Vagina (tissue), 2 donors: ENCODE results near the gene C20orf202.

Source experiments
- POLR2A ChIP-seq, 2 donors: fragments of 450-650 bp; IDR thresholded peaks; one replicate each; pipeline ENCODE4 v1.6.1; 2017; ENCODE audit warnings: antibody characterized with exemption in 2 of 2, mild to moderate bottlenecking in 2 of 2, moderate library complexity in 2 of 2
- POLR2AphosphoS5 ChIP-seq, 2 donors: sonication (generic); formaldehyde crosslinking; IDR thresholded peaks; one replicate each; pipeline ENCODE4 v1.9.0; 2017; ENCODE audit warnings: antibody characterized with exemption in 2 of 2, mild to moderate bottlenecking in 2 of 2, low read depth in 1 of 2; ENCODE audit not compliant: insufficient read depth in 1 of 2
- TF ChIP-seq, protein P1 (sequence below), 3 experiments: fragments of 450-650 bp in 2 of 3; fragments of 200-600 bp in 1 of 3; sonication (generic) in 1 of 3; IDR thresholded peaks; one replicate each; pipeline ENCODE4 v1.5.1; 2017 to 2019; ENCODE audit warnings: antibody characterized with exemption in 3 of 3, mild to moderate bottlenecking in 2 of 3, moderate library complexity in 2 of 3

DNA sequence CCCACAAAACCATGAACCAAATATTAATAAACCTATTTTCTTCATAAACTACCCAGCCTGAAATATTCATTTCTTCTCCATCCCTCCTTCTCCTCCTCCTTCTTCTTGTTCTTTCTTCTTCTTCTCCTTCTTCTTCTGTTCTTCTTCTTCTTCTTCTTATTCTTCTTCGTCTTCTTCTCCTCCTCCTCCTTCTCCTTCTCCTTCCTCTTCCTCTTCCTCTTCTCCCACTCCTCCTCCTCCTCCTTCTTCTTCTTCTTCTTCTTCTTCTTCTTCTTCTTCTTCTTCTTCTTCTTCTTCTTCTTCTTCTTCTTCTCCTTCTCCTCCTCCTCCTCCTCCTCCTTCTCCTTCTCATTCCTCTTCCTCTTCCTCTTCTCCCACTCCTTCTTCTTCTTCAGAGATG, 13.4 kb upstream of the C20orf202 start:
- TF ChIP-seq, protein P1, sequence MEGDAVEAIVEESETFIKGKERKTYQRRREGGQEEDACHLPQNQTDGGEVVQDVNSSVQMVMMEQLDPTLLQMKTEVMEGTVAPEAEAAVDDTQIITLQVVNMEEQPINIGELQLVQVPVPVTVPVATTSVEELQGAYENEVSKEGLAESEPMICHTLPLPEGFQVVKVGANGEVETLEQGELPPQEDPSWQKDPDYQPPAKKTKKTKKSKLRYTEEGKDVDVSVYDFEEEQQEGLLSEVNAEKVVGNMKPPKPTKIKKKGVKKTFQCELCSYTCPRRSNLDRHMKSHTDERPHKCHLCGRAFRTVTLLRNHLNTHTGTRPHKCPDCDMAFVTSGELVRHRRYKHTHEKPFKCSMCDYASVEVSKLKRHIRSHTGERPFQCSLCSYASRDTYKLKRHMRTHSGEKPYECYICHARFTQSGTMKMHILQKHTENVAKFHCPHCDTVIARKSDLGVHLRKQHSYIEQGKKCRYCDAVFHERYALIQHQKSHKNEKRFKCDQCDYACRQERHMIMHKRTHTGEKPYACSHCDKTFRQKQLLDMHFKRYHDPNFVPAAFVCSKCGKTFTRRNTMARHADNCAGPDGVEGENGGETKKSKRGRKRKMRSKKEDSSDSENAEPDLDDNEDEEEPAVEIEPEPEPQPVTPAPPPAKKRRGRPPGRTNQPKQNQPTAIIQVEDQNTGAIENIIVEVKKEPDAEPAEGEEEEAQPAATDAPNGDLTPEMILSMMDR (IDR thresholded peaks at IDR 0.05): no peak
- TF ChIP-seq POLR2AphosphoS5 (IDR thresholded peaks at IDR 0.05; ENCODE audit: insufficient read depth in 1 of 2, low read depth in 1 of 2): no peak
- TF ChIP-seq POLR2A (IDR thresholded peaks at IDR 0.05): no peak
